Gastroesophageal sphincter (tissue), 3 donors: ENCODE data around the gene IQSEC3.

Experiments used
- CTCF ChIP-seq, 4 experiments: fragments of 200-600 bp in 2 of 4; fragments of 450-650 bp in 2 of 4; sonication (generic) in 1 of 4; IDR thresholded peaks; one replicate each; pipeline ENCODE4 v1.5.1; 2017 to 2019; ENCODE audit warnings: antibody characterized with exemption in 4 of 4, mild to moderate bottlenecking in 2 of 4, moderate library complexity in 2 of 4
- POLR2A ChIP-seq, 2 donors: fragments of 450-650 bp; IDR thresholded peaks; one replicate each; pipeline ENCODE4 v1.6.1; 2017; ENCODE audit warnings: antibody characterized with exemption in 2 of 2, mild to moderate bottlenecking in 2 of 2, moderate library complexity in 1 of 2
- POLR2AphosphoS5 ChIP-seq: sonication (generic); formaldehyde crosslinking; IDR thresholded peaks from one replicate; pipeline ENCODE4 v1.6.1; 2017; ENCODE audit warnings: antibody characterized with exemption

DNA sequence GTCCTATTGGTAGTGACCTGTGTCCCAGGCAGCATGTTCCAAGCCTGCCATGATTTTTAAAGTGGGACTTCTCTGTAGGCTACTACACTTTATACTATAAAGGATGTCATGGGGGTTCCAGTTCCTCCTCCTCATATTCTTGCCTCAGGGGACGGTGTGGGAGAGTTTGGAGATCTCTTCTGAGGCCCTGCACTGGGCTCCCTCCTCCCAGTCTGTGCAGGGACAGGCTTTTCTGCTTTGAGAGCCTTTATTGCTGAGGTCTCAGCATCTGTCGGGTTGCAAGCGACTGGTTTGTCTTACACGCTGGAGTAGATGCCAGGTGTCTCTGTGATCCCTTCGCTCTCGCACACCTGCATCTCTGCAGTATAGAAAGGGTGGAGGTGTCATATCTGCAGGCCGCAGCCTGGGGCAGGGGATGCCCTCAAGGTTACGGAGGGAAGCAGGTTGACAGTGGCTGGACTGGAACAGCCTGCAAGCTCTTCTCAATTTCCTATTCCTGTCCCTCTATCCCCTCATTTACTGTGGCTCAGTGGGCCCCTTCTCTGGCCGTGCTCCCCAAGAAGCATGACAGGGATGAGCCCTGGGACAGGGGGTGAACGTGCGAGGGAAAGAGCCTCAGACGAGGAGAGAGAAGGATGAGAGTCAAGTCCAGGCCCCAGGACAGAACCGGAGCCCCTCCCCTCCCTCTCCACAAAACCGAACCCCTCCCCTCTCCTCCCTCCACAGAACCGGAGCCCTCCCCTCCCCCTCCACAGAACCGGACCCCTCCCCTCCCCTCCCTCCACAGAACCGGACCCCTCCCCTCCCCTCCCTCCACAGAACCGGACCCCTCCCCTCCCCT, 96.1 kb downstream of the IQSEC3 start:
- TF ChIP-seq CTCF (IDR thresholded peaks at IDR 0.05) (no peak), POLR2A (IDR thresholded peaks at IDR 0.05) (no peak), POLR2AphosphoS5 (no peak)
